DND-41 (cell line): ENCODE results near the gene SSTR4.

Source experiments
- CTCF ChIP-seq: IDR thresholded peaks from 2 replicates; pipeline ENCODE4 v1.5.1; 2012; ENCODE audit warnings: borderline replicate concordance, low read length, moderate library complexity, mild to moderate bottlenecking; ENCODE audit not compliant: poor library complexity, severe bottlenecking; ENCODE audit errors: extremely low read depth
- EZH2 ChIP-seq: IDR thresholded peaks from 3 replicates; pipeline ENCODE4 v1.6.1; 2012; ENCODE audit warnings: borderline replicate concordance, low read depth, mild to moderate bottlenecking, moderate library complexity, low read length, inconsistent platforms; ENCODE audit not compliant: severe bottlenecking

DNA sequence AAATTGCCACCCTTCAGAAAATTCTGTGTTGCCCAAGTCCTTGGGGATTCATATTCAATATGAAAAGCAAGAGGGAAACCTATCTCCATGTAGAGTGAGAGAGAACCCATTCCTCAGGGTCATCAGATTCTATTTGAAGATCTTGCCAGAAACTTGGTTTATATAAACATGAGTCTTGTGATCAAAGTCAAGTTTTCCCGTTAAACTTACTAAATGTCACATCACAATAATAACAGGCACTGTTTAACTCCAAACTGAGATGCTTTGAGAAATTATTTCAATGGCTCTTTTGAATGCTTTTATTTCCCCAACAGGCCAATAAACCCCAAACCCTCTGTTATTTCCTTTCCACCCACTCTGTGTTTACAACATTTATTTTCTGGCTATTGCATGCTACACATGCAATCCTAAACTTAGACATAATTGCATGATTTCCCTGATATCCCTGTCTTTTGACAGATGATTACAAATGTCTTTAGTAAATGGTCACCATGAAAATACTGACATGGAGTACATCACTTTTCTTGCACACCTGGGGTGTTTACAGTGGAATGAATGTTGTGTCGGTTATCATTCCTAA, 31.1 kb upstream of the SSTR4 start:
- TF ChIP-seq CTCF (no peak), EZH2 (no peak)
